WTC11 (cell line): ENCODE results near the gene ZSWIM6. TPM values are rescaled to one million over a fixed set of nuclear protein-coding genes. Genes with fewer than 3 reads are reported as not detected.

Source experiments
- ATAC-seq: fragments of 200-7000 bp; cut with Tn5 transposase; 2 replicates; pipeline ENCODE4 v1.10.0; 2021; ENCODE audit warnings: mild to moderate bottlenecking, moderate library complexity
- CTCF ChIA-PET: fragments of 300-600 bp; sonication (Branson Sonifier 250); formaldehyde crosslinking; loops from one replicate; lab custom pipeline; 2021; ENCODE audit warnings: antibody characterized with exemption; lab: Charles Lee
- POLR2A ChIA-PET: fragments of 350-600 bp; sonication (Branson Sonifier 250); formaldehyde crosslinking; loops from one replicate; lab custom pipeline; 2021; ENCODE audit warnings: antibody characterized with exemption; lab: Charles Lee
- DNase-seq: peaks from one replicate; pipeline ENCODE4 v3.0.0; 2021; ENCODE audit warnings: low spot score
- H3K27ac Mint-ChIP-seq: 2 replicates; pipeline ENCODE4 v1.8.0; 2021; ENCODE audit warnings: mixed read lengths
- H3K27me3 Mint-ChIP-seq: 2 replicates; pipeline ENCODE4 v1.8.0; 2021; ENCODE audit warnings: low read depth, mild to moderate bottlenecking, moderate library complexity, mixed read lengths
- H3K36me3 Mint-ChIP-seq: 2 replicates; pipeline ENCODE4 v1.8.0; 2021; ENCODE audit warnings: mixed read lengths
- H3K4me1 Mint-ChIP-seq: 2 replicates; pipeline ENCODE4 v1.8.0; 2022; ENCODE audit warnings: mixed read lengths
- H3K4me3 Mint-ChIP-seq: 2 replicates; pipeline ENCODE4 v1.8.0; 2021; ENCODE audit warnings: mild to moderate bottlenecking, moderate library complexity, mixed read lengths
- H3K9me3 Mint-ChIP-seq: 2 replicates; pipeline ENCODE4 v1.8.0; 2021; ENCODE audit warnings: mixed read lengths
- ESRRA ChIP-seq: sonication (generic); formaldehyde crosslinking; IDR thresholded peaks from 2 replicates; pipeline ENCODE4 v1.8.1; 2022; ENCODE audit warnings: mild to moderate bottlenecking, missing genetic modification reagents, borderline replicate concordance
- FOXJ3 ChIP-seq: sonication (generic); formaldehyde crosslinking; IDR thresholded peaks from 2 replicates; pipeline ENCODE4 v1.9.0; 2021; ENCODE audit warnings: missing genetic modification reagents, mild to moderate bottlenecking, borderline replicate concordance
- GTF2I ChIP-seq: fragments of 250-450 bp; sonication (Bioruptor Pico); conservative IDR thresholded peaks from 2 replicates; pipeline ENCODE4 v1.4.0; 2021; ENCODE audit warnings: mild to moderate bottlenecking
- HMGA2 ChIP-seq: fragments of 250-450 bp; sonication (Bioruptor Pico); IDR thresholded peaks from 2 replicates; pipeline ENCODE4 v1.4.0; 2021; ENCODE audit warnings: mild to moderate bottlenecking, moderate library complexity
- JUN ChIP-seq: sonication (generic); formaldehyde crosslinking; IDR thresholded peaks from 2 replicates; pipeline ENCODE4 v1.8.0; 2023; ENCODE audit warnings: mild to moderate bottlenecking, missing genetic modification reagents
- NFATC4 ChIP-seq: fragments of 250-450 bp; sonication (Bioruptor Pico); IDR thresholded peaks from 2 replicates; pipeline ENCODE4 v1.9.0; 2021; ENCODE audit warnings: mild to moderate bottlenecking
- NFE2L1 ChIP-seq: sonication (generic); formaldehyde crosslinking; IDR thresholded peaks from 2 replicates; pipeline ENCODE4 v1.8.1; 2023; ENCODE audit warnings: missing genetic modification reagents
- NR3C1 ChIP-seq: sonication (generic); formaldehyde crosslinking; conservative IDR thresholded peaks from 2 replicates; pipeline ENCODE4 v1.8.1; 2023; ENCODE audit warnings: low read depth, mild to moderate bottlenecking, missing genetic modification reagents
- RELA ChIP-seq: sonication (generic); formaldehyde crosslinking; IDR thresholded peaks from 2 replicates; pipeline ENCODE4 v1.8.1; 2022; ENCODE audit warnings: missing genetic modification reagents, mild to moderate bottlenecking, borderline replicate concordance
- SOX15 ChIP-seq: fragments of 250-450 bp; sonication (Bioruptor Pico); IDR thresholded peaks from 2 replicates; pipeline ENCODE4 v1.9.0; 2021; ENCODE audit warnings: mild to moderate bottlenecking
- SP1 ChIP-seq: sonication (generic); formaldehyde crosslinking; conservative IDR thresholded peaks from 2 replicates; pipeline ENCODE4 v1.8.1; 2022; ENCODE audit warnings: missing genetic modification reagents
- TCF7 ChIP-seq: sonication (generic); formaldehyde crosslinking; IDR thresholded peaks from 2 replicates; pipeline ENCODE4 v1.8.0; 2022; ENCODE audit warnings: mild to moderate bottlenecking, low read depth, missing genetic modification reagents, moderate library complexity
- TP53 ChIP-seq: sonication (generic); formaldehyde crosslinking; IDR thresholded peaks from 2 replicates; pipeline ENCODE4 v1.8.1; 2023; ENCODE audit warnings: mild to moderate bottlenecking, missing genetic modification reagents
- ZNF138 ChIP-seq: sonication (generic); formaldehyde crosslinking; conservative IDR thresholded peaks from 2 replicates; pipeline ENCODE4 v1.8.1; 2022; ENCODE audit warnings: mild to moderate bottlenecking, moderate library complexity, missing genetic modification reagents
- ZNF232 ChIP-seq: sonication (generic); formaldehyde crosslinking; IDR thresholded peaks from 2 replicates; pipeline ENCODE4 v1.8.0; 2022; ENCODE audit warnings: mild to moderate bottlenecking, missing genetic modification reagents
- ZNF317 ChIP-seq: sonication (generic); formaldehyde crosslinking; IDR thresholded peaks from 2 replicates; pipeline ENCODE4 v1.8.1; 2023; ENCODE audit warnings: low read depth, mild to moderate bottlenecking, moderate library complexity, missing genetic modification reagents, borderline replicate concordance
- ZNF396 ChIP-seq: fragments of 250-450 bp; sonication (Bioruptor Pico); IDR thresholded peaks from 2 replicates; pipeline ENCODE4 v1.8.0; 2021; ENCODE audit warnings: mild to moderate bottlenecking, moderate library complexity, borderline replicate concordance
- total RNA-seq: library from RNA; stranded (reverse); gene quantifications from 3 replicates; pipeline ENCODE4 v1.2.3, GENCODE V29; 2021
- TF ChIP-seq, protein P1 (sequence below): sonication (generic); formaldehyde crosslinking; IDR thresholded peaks from 2 replicates; pipeline ENCODE4 v1.8.0; 2022; ENCODE audit warnings: mild to moderate bottlenecking, missing genetic modification reagents
- TF ChIP-seq, protein P2 (sequence below): sonication (generic); formaldehyde crosslinking; IDR thresholded peaks from 2 replicates; pipeline ENCODE4 v1.8.1; 2023; ENCODE audit warnings: mild to moderate bottlenecking, missing genetic modification reagents, borderline replicate concordance
- TF ChIP-seq, protein P3 (sequence below): sonication (generic); formaldehyde crosslinking; IDR thresholded peaks from 2 replicates; pipeline ENCODE4 v1.8.1; 2023; ENCODE audit warnings: mild to moderate bottlenecking, missing genetic modification reagents
- TF ChIP-seq, protein P4 (sequence below): sonication (generic); formaldehyde crosslinking; IDR thresholded peaks from 2 replicates; pipeline ENCODE4 v1.8.1; 2022; ENCODE audit warnings: low read depth, mild to moderate bottlenecking, moderate library complexity, missing genetic modification reagents, borderline replicate concordance
- TF ChIP-seq, protein P5 (sequence below): sonication (generic); formaldehyde crosslinking; IDR thresholded peaks from 2 replicates; pipeline ENCODE4 v1.8.0; 2022; ENCODE audit warnings: mild to moderate bottlenecking, missing genetic modification reagents
- TF ChIP-seq, protein P6 (sequence below): sonication (generic); formaldehyde crosslinking; IDR thresholded peaks from 2 replicates; pipeline ENCODE4 v1.8.1; 2022; ENCODE audit warnings: mild to moderate bottlenecking, moderate library complexity, missing genetic modification reagents
- TF ChIP-seq, protein P7 (sequence below): sonication (generic); formaldehyde crosslinking; IDR thresholded peaks from 2 replicates; pipeline ENCODE4 v1.8.0; 2022; ENCODE audit warnings: mild to moderate bottlenecking, missing genetic modification reagents

ZSWIM6 gene
- total RNA-seq, 1 experiment from 2014 or later, result 12.5 TPM

DNA sequence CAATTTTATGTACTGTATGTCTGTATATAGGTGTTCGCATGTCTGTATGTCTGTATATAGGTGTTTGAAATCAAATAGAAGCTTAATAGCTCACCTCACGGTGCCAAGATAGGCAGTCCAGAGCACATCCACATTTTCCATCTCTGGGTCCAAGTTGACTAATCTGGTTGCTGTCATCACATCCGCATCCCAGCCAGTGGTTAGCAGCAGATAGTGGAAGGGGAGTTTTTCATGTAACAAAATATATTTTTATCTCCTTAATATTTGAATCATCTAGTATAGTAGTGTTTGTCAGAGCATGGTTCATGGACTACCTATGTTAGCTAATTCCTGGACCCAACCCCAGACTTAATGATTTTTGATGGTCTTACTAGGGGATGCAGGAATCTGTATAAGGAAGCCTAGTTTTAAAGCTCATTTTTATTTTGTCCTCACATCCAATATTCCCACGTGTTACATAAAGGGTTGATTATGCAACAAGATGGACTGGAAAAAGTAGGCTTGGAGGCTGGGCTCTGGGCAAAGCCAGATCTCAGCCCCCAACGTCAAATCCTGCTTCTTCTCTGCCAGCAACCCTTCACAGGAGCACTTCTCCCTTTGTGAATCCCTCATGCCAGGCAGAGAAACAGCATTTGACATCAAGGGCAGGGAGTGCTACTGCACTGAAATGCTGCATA lies 219.7 kb downstream of the ZSWIM6 start:
- Mint-ChIP-seq H3K36me3 (peaks cover 15% of the 10 kb centered on the region), H3K9me3 (peaks cover 30% of the 10 kb centered on the region), H3K4me3 (no peak overlapping the region), H3K4me1 (no peaks in the 10 kb centered on the region), H3K27ac (no peak overlapping the region), H3K27me3 (no peaks in the 10 kb centered on the region)
- ChIA-PET POLR2A (no interaction called here), CTCF (no interaction called here)
- DNase-seq (no peak), ATAC-seq (no peak)
- no peak for TF ChIP-seq ZNF317 (CRISPR knock-in tag)
- TF ChIP-seq ESRRA (CRISPR knock-in tag), result no peak
- TF ChIP-seq SP1 (CRISPR knock-in tag), result no peak
- TF ChIP-seq ZNF396, result no peak
- TF ChIP-seq, protein P1, sequence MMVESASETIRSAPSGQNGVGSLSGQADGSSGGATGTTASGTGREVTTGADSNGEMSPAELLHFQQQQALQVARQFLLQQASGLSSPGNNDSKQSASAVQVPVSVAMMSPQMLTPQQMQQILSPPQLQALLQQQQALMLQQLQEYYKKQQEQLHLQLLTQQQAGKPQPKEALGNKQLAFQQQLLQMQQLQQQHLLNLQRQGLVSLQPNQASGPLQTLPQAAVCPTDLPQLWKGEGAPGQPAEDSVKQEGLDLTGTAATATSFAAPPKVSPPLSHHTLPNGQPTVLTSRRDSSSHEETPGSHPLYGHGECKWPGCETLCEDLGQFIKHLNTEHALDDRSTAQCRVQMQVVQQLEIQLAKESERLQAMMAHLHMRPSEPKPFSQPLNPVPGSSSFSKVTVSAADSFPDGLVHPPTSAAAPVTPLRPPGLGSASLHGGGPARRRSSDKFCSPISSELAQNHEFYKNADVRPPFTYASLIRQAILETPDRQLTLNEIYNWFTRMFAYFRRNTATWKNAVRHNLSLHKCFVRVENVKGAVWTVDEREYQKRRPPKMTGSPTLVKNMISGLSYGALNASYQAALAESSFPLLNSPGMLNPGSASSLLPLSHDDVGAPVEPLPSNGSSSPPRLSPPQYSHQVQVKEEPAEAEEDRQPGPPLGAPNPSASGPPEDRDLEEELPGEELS (CRISPR knock-in tag), result no peak
- TF ChIP-seq, protein P2, sequence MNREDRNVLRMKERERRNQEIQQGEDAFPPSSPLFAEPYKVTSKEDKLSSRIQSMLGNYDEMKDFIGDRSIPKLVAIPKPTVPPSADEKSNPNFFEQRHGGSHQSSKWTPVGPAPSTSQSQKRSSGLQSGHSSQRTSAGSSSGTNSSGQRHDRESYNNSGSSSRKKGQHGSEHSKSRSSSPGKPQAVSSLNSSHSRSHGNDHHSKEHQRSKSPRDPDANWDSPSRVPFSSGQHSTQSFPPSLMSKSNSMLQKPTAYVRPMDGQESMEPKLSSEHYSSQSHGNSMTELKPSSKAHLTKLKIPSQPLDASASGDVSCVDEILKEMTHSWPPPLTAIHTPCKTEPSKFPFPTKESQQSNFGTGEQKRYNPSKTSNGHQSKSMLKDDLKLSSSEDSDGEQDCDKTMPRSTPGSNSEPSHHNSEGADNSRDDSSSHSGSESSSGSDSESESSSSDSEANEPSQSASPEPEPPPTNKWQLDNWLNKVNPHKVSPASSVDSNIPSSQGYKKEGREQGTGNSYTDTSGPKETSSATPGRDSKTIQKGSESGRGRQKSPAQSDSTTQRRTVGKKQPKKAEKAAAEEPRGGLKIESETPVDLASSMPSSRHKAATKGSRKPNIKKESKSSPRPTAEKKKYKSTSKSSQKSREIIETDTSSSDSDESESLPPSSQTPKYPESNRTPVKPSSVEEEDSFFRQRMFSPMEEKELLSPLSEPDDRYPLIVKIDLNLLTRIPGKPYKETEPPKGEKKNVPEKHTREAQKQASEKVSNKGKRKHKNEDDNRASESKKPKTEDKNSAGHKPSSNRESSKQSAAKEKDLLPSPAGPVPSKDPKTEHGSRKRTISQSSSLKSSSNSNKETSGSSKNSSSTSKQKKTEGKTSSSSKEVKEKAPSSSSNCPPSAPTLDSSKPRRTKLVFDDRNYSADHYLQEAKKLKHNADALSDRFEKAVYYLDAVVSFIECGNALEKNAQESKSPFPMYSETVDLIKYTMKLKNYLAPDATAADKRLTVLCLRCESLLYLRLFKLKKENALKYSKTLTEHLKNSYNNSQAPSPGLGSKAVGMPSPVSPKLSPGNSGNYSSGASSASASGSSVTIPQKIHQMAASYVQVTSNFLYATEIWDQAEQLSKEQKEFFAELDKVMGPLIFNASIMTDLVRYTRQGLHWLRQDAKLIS (CRISPR knock-in tag), result no peak
- TF ChIP-seq JUN (CRISPR knock-in tag), result no peak
- TF ChIP-seq NFE2L1 (CRISPR knock-in tag), result no peak
- TF ChIP-seq TCF7, result no peak
- TF ChIP-seq HMGA2, result no peak
- TF ChIP-seq, protein P3, sequence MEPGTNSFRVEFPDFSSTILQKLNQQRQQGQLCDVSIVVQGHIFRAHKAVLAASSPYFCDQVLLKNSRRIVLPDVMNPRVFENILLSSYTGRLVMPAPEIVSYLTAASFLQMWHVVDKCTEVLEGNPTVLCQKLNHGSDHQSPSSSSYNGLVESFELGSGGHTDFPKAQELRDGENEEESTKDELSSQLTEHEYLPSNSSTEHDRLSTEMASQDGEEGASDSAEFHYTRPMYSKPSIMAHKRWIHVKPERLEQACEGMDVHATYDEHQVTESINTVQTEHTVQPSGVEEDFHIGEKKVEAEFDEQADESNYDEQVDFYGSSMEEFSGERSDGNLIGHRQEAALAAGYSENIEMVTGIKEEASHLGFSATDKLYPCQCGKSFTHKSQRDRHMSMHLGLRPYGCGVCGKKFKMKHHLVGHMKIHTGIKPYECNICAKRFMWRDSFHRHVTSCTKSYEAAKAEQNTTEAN (CRISPR knock-in tag), result no peak
- no peak for TF ChIP-seq TP53 (CRISPR knock-in tag)
- no peak for TF ChIP-seq RELA (CRISPR knock-in tag)
- TF ChIP-seq SOX15 (CRISPR knock-in tag), result no peak
- no peak for TF ChIP-seq ZNF138 (CRISPR knock-in tag)
- TF ChIP-seq NR3C1, result no peak
- no peak for TF ChIP-seq NFATC4 (CRISPR knock-in tag)
- TF ChIP-seq GTF2I, result no peak
- TF ChIP-seq, protein P4, sequence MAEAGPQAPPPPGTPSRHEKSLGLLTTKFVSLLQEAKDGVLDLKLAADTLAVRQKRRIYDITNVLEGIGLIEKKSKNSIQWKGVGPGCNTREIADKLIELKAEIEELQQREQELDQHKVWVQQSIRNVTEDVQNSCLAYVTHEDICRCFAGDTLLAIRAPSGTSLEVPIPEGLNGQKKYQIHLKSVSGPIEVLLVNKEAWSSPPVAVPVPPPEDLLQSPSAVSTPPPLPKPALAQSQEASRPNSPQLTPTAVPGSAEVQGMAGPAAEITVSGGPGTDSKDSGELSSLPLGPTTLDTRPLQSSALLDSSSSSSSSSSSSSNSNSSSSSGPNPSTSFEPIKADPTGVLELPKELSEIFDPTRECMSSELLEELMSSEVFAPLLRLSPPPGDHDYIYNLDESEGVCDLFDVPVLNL (CRISPR knock-in tag), result no peak

DNA sequence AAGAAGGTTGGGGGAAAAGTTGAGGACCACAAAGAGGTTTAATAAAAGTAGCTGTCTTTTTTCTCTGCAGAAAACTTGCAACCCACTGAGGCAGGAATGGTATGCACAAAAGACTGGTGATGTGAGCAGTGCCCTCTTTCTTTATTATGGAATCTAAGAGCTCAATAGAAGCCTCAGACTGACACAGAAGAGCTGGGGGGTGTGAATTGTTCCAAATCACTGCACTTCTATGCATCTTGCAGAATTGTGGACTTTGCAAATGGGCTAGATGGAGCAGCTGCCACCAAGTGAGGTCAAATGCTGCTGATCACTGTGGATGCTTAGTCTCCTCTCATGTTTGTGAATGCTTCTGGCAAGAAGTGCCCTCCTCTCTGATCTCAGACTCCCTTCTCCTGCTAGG lies 227.1 kb downstream of the ZSWIM6 start:
- ATAC-seq (no peak), DNase-seq (no peak)
- CTCF ChIA-PET, result no interaction called here
- TF ChIP-seq ZNF317 (CRISPR knock-in tag) (no peak), FOXJ3 (CRISPR knock-in tag) (no peak), ZNF232 (CRISPR knock-in tag) (no peak), ZNF396 (no peak), NFE2L1 (CRISPR knock-in tag) (no peak)
- TF ChIP-seq, protein P5, sequence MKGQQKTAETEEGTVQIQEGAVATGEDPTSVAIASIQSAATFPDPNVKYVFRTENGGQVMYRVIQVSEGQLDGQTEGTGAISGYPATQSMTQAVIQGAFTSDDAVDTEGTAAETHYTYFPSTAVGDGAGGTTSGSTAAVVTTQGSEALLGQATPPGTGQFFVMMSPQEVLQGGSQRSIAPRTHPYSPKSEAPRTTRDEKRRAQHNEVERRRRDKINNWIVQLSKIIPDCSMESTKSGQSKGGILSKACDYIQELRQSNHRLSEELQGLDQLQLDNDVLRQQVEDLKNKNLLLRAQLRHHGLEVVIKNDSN (CRISPR knock-in tag), result no peak
- TF ChIP-seq, protein P6, sequence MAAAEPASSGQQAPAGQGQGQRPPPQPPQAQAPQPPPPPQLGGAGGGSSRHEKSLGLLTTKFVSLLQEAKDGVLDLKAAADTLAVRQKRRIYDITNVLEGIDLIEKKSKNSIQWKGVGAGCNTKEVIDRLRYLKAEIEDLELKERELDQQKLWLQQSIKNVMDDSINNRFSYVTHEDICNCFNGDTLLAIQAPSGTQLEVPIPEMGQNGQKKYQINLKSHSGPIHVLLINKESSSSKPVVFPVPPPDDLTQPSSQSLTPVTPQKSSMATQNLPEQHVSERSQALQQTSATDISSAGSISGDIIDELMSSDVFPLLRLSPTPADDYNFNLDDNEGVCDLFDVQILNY (CRISPR knock-in tag), result no peak
- TF ChIP-seq, protein P7, sequence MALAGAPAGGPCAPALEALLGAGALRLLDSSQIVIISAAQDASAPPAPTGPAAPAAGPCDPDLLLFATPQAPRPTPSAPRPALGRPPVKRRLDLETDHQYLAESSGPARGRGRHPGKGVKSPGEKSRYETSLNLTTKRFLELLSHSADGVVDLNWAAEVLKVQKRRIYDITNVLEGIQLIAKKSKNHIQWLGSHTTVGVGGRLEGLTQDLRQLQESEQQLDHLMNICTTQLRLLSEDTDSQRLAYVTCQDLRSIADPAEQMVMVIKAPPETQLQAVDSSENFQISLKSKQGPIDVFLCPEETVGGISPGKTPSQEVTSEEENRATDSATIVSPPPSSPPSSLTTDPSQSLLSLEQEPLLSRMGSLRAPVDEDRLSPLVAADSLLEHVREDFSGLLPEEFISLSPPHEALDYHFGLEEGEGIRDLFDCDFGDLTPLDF, result no peak

More for the DNA sequence above, 227.1 kb downstream of the ZSWIM6 start:
- Mint-ChIP-seq H3K4me1 (peaks cover 4% of the 10 kb centered on the region; the same call in 1 of the 2 replicates), H3K27ac (no peak overlapping the region), H3K9me3 (peaks cover 21% of the 10 kb centered on the region), H3K36me3 (peaks cover 13% of the 10 kb centered on the region), H3K4me3 (no peak overlapping the region), H3K27me3 (no peaks in the 10 kb centered on the region; the same call in 1 of the 2 replicates)
- POLR2A ChIA-PET, result no interaction called here
